Vagina (tissue), 2 donors: ENCODE data around the gene GPD1L. TPM values are rescaled to one million over a fixed set of nuclear protein-coding genes. Genes with fewer than 3 reads are reported as not detected.
"Not testable (repeated sequence)": the region's sequence is repeated elsewhere in the genome, so short reads cannot be mapped to it uniquely, and the experiment has no call there.

Experiments used
- DNase-seq, 2 donors: peaks; one replicate each; pipeline ENCODE4 v3.0.0-alpha.2; 2017; ENCODE audit errors: extremely low spot score in 2 of 2
- H3K27ac ChIP-seq: fragments of 200-600 bp; sonication (generic); one replicate; pipeline ENCODE4 v1.5.1; 2019
- H3K27me3 ChIP-seq: fragments of 200-600 bp; sonication (generic); one replicate; pipeline ENCODE4 v1.5.1; 2019
- H3K36me3 ChIP-seq, 2 donors: fragments of 200-600 bp; sonication (generic); one replicate each; pipeline ENCODE4 v1.5.1; 2017 to 2019
- H3K4me1 ChIP-seq: fragments of 200-600 bp; sonication (generic); one replicate; pipeline ENCODE4 v1.5.1; 2019
- H3K4me3 ChIP-seq, 2 donors: fragments of 200-600 bp; sonication (generic); 1 replicate in 1 of 2; 2 replicates in 1 of 2; pipeline ENCODE4 v1.5.1; 2016 to 2019
- H3K9me3 ChIP-seq: fragments of 200-600 bp; sonication (generic); one replicate; pipeline ENCODE4 v1.5.1; 2019
- CTCF ChIP-seq, 3 experiments: fragments of 450-650 bp in 2 of 3; fragments of 200-600 bp in 1 of 3; sonication (generic) in 1 of 3; IDR thresholded peaks; one replicate each; pipeline ENCODE4 v1.5.1; 2017 to 2019; ENCODE audit warnings: antibody characterized with exemption in 3 of 3, mild to moderate bottlenecking in 2 of 3, moderate library complexity in 2 of 3
- POLR2A ChIP-seq, 2 donors: fragments of 450-650 bp; IDR thresholded peaks; one replicate each; pipeline ENCODE4 v1.6.1; 2017; ENCODE audit warnings: antibody characterized with exemption in 2 of 2, mild to moderate bottlenecking in 2 of 2, moderate library complexity in 2 of 2
- POLR2AphosphoS5 ChIP-seq, 2 donors: sonication (generic); formaldehyde crosslinking; IDR thresholded peaks; one replicate each; pipeline ENCODE4 v1.9.0; 2017; ENCODE audit warnings: antibody characterized with exemption in 2 of 2, mild to moderate bottlenecking in 2 of 2, low read depth in 1 of 2; ENCODE audit not compliant: insufficient read depth in 1 of 2
- intact Hi-C: fragments of 100-400 bp; cut with DNase I; formaldehyde crosslinking; loops from one replicate; pipeline ENCODE4 v1.15.1; 2023
- total RNA-seq: library from RNA; depleted of rRNA; stranded (reverse); fragments of >200 nt; gene quantifications from one replicate; pipeline ENCODE4 v1.2.3, GENCODE V29; 2016

The GPD1L gene
- total RNA-seq, 1 donor from 2014 or later: 57.5 TPM

DNA sequence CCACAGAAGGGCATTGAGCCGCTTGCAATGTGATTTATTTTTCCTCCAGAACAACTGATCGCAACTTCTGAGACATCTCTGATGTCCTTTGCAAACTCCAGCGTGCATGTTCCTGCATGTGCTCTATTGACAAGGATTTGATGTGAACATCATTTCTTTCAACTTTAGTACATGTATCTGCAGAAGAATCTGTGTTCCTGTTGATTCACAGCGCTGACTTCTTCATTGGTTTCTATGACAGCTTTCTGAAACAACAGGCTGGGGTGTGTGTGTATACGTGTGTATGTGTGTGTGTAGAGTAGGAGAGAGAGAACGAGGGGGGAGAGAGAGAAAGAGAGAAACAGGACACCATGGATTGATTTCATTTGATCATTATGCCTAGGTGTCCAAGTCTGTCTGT, 75.4 kb downstream of the GPD1L start:
- intact Hi-C loops: no loop called here
- no peak for DNase-seq
- TF ChIP-seq POLR2AphosphoS5 (IDR thresholded peaks at IDR 0.05; ENCODE audit: insufficient read depth in 1 of 2, low read depth in 1 of 2): no peak
- no peak for TF ChIP-seq CTCF (IDR thresholded peaks at IDR 0.05)
- no peak for TF ChIP-seq POLR2A (IDR thresholded peaks at IDR 0.05)
- Histone ChIP-seq H3K36me3 (no peaks in the 10 kb centered on the region), H3K4me3 (no peak overlapping the region), H3K27me3 (no peaks in the 10 kb centered on the region), H3K9me3 (no peaks in the 10 kb centered on the region), H3K27ac (no peak overlapping the region), H3K4me1 (peaks cover 5% of the 10 kb centered on the region)

GRCh38 chr3:32184187-32184730, 77.8 kb downstream of the GPD1L start:
- no peaks in the 10 kb centered on the region for H3K27me3 ChIP-seq
- H3K4me3 ChIP-seq: no peak overlapping the region
- H3K27ac ChIP-seq: no peak overlapping the region
- peaks cover 5% of the 10 kb centered on the region for H3K4me1 ChIP-seq
- H3K36me3 ChIP-seq: no peaks in the 10 kb centered on the region
- TF ChIP-seq CTCF (IDR thresholded peaks at IDR 0.05) (no peak), POLR2A (IDR thresholded peaks at IDR 0.05) (no peak)
- DNase-seq: no peak
- H3K9me3 ChIP-seq: no peaks in the 10 kb centered on the region
- intact Hi-C loops: no loop called here

DNA sequence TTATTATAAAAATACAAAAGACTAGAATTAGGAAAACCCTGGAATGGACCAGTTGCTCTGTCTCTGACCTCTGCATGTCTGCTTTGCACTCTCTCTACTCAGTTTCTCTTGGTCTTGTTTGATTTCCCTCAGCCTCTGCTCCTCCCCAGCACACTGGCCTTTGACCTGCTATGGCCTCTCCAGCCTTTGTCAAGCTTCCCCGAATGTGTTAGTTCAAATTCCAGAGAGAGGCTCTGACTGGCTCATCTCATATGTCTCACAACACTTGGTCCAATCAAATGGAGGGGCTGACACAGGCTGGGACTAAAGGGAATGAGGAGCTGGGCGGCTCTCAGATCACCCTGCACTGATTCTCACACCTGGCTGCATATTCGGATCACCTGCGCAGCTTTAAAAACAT, 79.7 kb downstream of the GPD1L start:
- H3K27ac ChIP-seq: no peak overlapping the region
- no peak overlapping the region for H3K4me3 ChIP-seq
- no peak for DNase-seq
- no peaks in the 10 kb centered on the region for H3K9me3 ChIP-seq
- H3K27me3 ChIP-seq: no peaks in the 10 kb centered on the region
- intact Hi-C loops: no loop called here
- peaks cover 5% of the 10 kb centered on the region for H3K4me1 ChIP-seq
- no peaks in the 10 kb centered on the region for H3K36me3 ChIP-seq
- no peak for TF ChIP-seq POLR2A (IDR thresholded peaks at IDR 0.05)
- TF ChIP-seq CTCF (IDR thresholded peaks at IDR 0.05): no peak
- no peak for TF ChIP-seq POLR2AphosphoS5 (IDR thresholded peaks at IDR 0.05; ENCODE audit: insufficient read depth in 1 of 2, low read depth in 1 of 2)

DNA sequence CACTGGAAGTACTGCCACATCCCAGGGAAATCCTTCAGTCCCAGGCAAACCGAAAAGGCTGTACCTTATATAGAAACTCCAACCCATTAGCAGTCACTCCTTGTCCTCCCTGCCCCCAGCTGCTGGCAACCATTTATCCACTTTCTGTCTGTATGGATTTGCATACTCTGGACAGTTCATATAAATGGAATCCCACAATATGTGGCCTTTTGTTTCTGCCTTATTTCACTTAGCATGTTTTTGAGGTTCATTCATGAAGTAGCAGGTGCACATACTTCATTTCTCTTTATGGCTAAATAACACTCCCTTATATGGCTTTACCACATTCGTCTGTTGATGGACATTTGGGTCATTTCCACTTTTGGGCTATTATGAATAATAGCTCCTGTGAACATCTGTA, 80.5 kb downstream of the GPD1L start:
- Histone ChIP-seq H3K27ac (no peak overlapping the region), H3K9me3 (no peaks in the 10 kb centered on the region), H3K4me1 (no peaks in the 10 kb centered on the region), H3K27me3 (no peaks in the 10 kb centered on the region), H3K36me3 (no peaks in the 10 kb centered on the region), H3K4me3 (no peak overlapping the region)
- intact Hi-C loops: no loop called here
- TF ChIP-seq POLR2A (IDR thresholded peaks at IDR 0.05) (no peak), CTCF (IDR thresholded peaks at IDR 0.05) (no peak), POLR2AphosphoS5 (IDR thresholded peaks at IDR 0.05; ENCODE audit: insufficient read depth in 1 of 2, low read depth in 1 of 2) (no peak)
- DNase-seq: no peak

- Histone ChIP-seq H3K4me1 (no peaks in the 10 kb centered on the region), H3K27me3 (no peaks in the 10 kb centered on the region), H3K36me3 (no peaks in the 10 kb centered on the region), H3K27ac (no peak overlapping the region), H3K4me3 (no peak overlapping the region), H3K9me3 (no peaks in the 10 kb centered on the region)
- DNase-seq: no peak
- intact Hi-C loops: no loop called here
- no peak for TF ChIP-seq POLR2A (IDR thresholded peaks at IDR 0.05)
- TF ChIP-seq CTCF (IDR thresholded peaks at IDR 0.05): no peak
- no peak for TF ChIP-seq POLR2AphosphoS5 (IDR thresholded peaks at IDR 0.05; ENCODE audit: insufficient read depth in 1 of 2, low read depth in 1 of 2)
Observed at GRCh38 chr3:32189693-32190092, 83.3 kb downstream of the GPD1L start.

GRCh38 chr3:32190556-32190955, 84.1 kb downstream of the GPD1L start:
- H3K4me3 ChIP-seq, H3K27ac ChIP-seq, H3K27me3 ChIP-seq, DNase-seq, intact Hi-C loops, H3K36me3 ChIP-seq, H3K4me1 ChIP-seq, H3K9me3 ChIP-seq: not testable (repeated sequence)
